Measurements from ENCODE around the gene EZR.

EZR gene

GRCh38 chr6:158817728-158818580, 1.2 kb downstream of the EZR start:
- peak; percentile 64 for DNase-seq (ENCODE audit: low spot score)

- DNase-seq (ENCODE audit: low spot score), result peak; percentile 33
These were observed 2.1 kb downstream of the EZR start for GRCh38 chr6:158816803-158817727.

GRCh38 chr6:158816329-158816728, 2.8 kb downstream of the EZR start:
- no peak for DNase-seq (ENCODE audit: low spot score)

GRCh38 chr6:158815907-158816306, 3.3 kb downstream of the EZR start:
- no peak for DNase-seq (ENCODE audit: low spot score)

GRCh38 chr6:158815379-158815724, 3.8 kb downstream of the EZR start:
- DNase-seq (ENCODE audit: low spot score), result no peak

GRCh38 chr6:158813032-158813431, 6.1 kb downstream of the EZR start:
- no peak for DNase-seq (ENCODE audit: low spot score)

- DNase-seq (ENCODE audit: low spot score), result no peak
These were observed 6.6 kb downstream of the EZR start for GRCh38 chr6:158812611-158813010.

GRCh38 chr6:158810155-158811095, 8.7 kb downstream of the EZR start:
- no peak for DNase-seq (ENCODE audit: low spot score)

GRCh38 chr6:158808941-158809678, 10.1 kb downstream of the EZR start:
- DNase-seq (ENCODE audit: low spot score), result no peak

- DNase-seq (ENCODE audit: low spot score), result no peak
These were observed 10.7 kb downstream of the EZR start for GRCh38 chr6:158808442-158808833.

GRCh38 chr6:158807515-158808441, 11.4 kb downstream of the EZR start:
- no peak for DNase-seq (ENCODE audit: low spot score)

GRCh38 chr6:158805698-158806377, 13.3 kb downstream of the EZR start:
- no peak for DNase-seq (ENCODE audit: low spot score)

- no peak for DNase-seq (ENCODE audit: low spot score)
These were observed 15.0 kb downstream of the EZR start for GRCh38 chr6:158804207-158804606.

GRCh38 chr6:158803733-158804143, 15.4 kb downstream of the EZR start:
- no peak for DNase-seq (ENCODE audit: low spot score)

GRCh38 chr6:158801655-158802294, 17.4 kb downstream of the EZR start:
- DNase-seq (ENCODE audit: low spot score), result no peak

- DNase-seq (ENCODE audit: low spot score), result no peak
These were observed 19.9 kb downstream of the EZR start for GRCh38 chr6:158799051-158799792.

- DNase-seq (ENCODE audit: low spot score), result no peak
These were observed 20.9 kb downstream of the EZR start for GRCh38 chr6:158798311-158798710.

Data from HuH-7.5 (cell line).